Activated naive CD4-positive, alpha-beta T cell treated with anti-CD3 and anti-CD28 coated beads, Interleukin-2, amount 50 U/mL, for 72 hours (primary cell): ENCODE results near the gene S100A12. TPM values are rescaled to one million over a fixed set of nuclear protein-coding genes. Genes with fewer than 3 reads are reported as not detected.

Source experiments
- ATAC-seq, 2 donors: fragments of 150-1000 bp; cut with Tn5 transposase; 2 replicates each; pipeline ENCODE4 v1.10.0; 2021; ENCODE audit warnings: mild to moderate bottlenecking in 2 of 2, moderate library complexity in 2 of 2
- DNase-seq, 2 donors: peaks; one replicate each; pipeline ENCODE4 v3.0.0; 2021 to 2022; ENCODE audit warnings: low spot score in 2 of 2
- H3K27ac Mint-ChIP-seq, 2 donors: one replicate each; pipeline ENCODE4 v1.8.0; 2022; ENCODE audit warnings: mild to moderate bottlenecking in 2 of 2, mixed read lengths in 2 of 2
- H3K36me3 Mint-ChIP-seq, 2 donors: one replicate each; pipeline ENCODE4 v1.8.0; 2022; ENCODE audit warnings: mixed read lengths in 2 of 2
- H3K9me3 Mint-ChIP-seq, 2 donors: one replicate each; pipeline ENCODE4 v1.8.0; 2022; ENCODE audit warnings: mixed read lengths in 2 of 2
- total RNA-seq, 2 donors: library from RNA; stranded (reverse); gene quantifications; one replicate each; pipeline ENCODE4 v1.2.3, GENCODE V29; 2022

The S100A12 gene
- total RNA-seq, 2 donors from 2014 or later: not detected

GRCh38 chr1:153387001-153387400, 11.6 kb upstream of the S100A12 start:
- peaks cover 0 to 6% of the 10 kb centered on the region in 2 donors for H3K9me3 Mint-ChIP-seq
- no peak overlapping the region for H3K27ac Mint-ChIP-seq
- no peak for ATAC-seq
- H3K36me3 Mint-ChIP-seq: no peaks in the 10 kb centered on the region
- no peak for DNase-seq

GRCh38 chr1:153386500-153386901, 11.1 kb upstream of the S100A12 start:
- no peak for DNase-seq
- no peak overlapping the region for H3K27ac Mint-ChIP-seq
- H3K36me3 Mint-ChIP-seq: peaks cover 0 to 4% of the 10 kb centered on the region in 2 donors
- H3K9me3 Mint-ChIP-seq: peaks cover 2 to 9% of the 10 kb centered on the region in 2 donors
- peak; percentile 16 to 46 for ATAC-seq

GRCh38 chr1:153384958-153385580, 9.6 kb upstream of the S100A12 start:
- Mint-ChIP-seq H3K36me3 (peaks cover 0 to 9% of the 10 kb centered on the region in 2 donors), H3K27ac (no peak overlapping the region), H3K9me3 (peaks cover 8 to 15% of the 10 kb centered on the region in 2 donors)
- DNase-seq: no peak
- no peak for ATAC-seq

GRCh38 chr1:153380711-153381110, 5.3 kb upstream of the S100A12 start:
- H3K27ac Mint-ChIP-seq: no peak overlapping the region
- ATAC-seq: no peak
- peaks cover 0 to 9% of the 10 kb centered on the region in 2 donors for H3K36me3 Mint-ChIP-seq
- peaks cover 8 to 15% of the 10 kb centered on the region in 2 donors for H3K9me3 Mint-ChIP-seq
- no peak for DNase-seq

DNA sequence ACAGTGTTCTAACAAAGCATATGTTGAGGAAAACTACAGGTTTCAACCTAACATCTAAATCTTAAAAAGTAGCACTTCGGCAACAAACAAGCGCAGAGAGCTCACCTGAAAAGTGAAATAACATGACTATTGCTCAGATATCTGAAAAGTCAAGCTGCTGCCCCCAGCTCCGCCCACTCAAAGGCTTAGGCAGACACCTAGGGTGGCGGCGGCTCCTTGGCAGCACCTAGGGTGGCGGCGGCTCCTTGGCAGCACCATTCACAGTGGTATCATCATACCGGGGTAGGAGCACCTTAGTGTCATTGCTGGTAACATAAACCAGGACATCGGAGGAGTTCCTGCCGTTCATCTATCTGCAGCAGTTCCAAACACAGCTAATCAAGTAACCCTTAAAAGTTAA, 4.2 kb upstream of the S100A12 start:
- no peak overlapping the region for H3K27ac Mint-ChIP-seq
- H3K9me3 Mint-ChIP-seq: peaks cover 8 to 15% of the 10 kb centered on the region in 2 donors
- DNase-seq (no peak), ATAC-seq (no peak)
- peaks cover 0 to 9% of the 10 kb centered on the region in 2 donors for H3K36me3 Mint-ChIP-seq

- DNase-seq (no peak), ATAC-seq (no peak)
- Mint-ChIP-seq H3K9me3 (no peaks in the 10 kb centered on the region), H3K36me3 (no peaks in the 10 kb centered on the region), H3K27ac (no peak overlapping the region)
Observed at GRCh38 chr1:153374071-153374470, 1.4 kb downstream of the S100A12 start.

DNA sequence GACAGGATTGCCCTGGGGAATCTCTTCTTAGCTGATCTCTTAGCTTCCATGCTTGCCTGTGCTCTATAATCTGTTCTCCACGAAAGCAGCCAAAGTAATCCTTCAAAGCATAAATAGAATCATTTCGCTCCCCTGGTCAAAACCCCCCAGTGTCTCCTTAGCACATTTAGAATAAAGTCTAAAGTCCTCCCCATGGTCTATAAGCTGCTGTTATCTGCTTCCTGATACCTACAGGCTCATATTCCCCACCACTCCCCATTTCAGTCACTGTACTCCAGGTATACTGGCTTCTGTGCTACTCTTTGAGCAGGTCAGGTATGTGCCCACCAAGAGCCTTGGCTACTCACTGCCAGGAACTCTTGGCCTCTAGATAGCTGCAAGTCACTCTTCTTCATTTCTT, 2.9 kb downstream of the S100A12 start:
- DNase-seq (no peak), ATAC-seq (no peak)
- H3K9me3 Mint-ChIP-seq: no peaks in the 10 kb centered on the region
- no peaks in the 10 kb centered on the region for H3K36me3 Mint-ChIP-seq
- no peak overlapping the region for H3K27ac Mint-ChIP-seq

DNA sequence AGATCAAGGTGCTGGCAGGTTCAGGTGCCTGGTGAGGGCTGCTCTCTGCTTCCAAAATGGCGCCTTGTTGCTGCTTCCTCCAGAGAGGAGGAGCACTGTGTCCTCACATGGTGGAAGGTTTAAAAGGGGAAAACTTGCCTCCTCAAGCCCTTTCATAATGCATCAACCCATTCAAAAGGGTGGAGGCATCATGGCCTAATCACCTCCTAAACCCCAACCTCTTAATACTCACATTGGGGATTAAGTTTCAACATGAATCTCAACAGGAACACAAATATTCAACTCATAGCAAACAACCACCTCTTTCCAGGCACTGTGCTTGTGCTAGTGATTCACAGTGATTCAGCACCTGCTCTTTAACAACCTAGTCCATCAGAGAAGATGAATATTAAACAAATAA, 4.2 kb downstream of the S100A12 start:
- DNase-seq: no peak
- Mint-ChIP-seq H3K36me3 (no peaks in the 10 kb centered on the region), H3K27ac (no peak overlapping the region), H3K9me3 (no peaks in the 10 kb centered on the region)
- ATAC-seq: no peak

DNA sequence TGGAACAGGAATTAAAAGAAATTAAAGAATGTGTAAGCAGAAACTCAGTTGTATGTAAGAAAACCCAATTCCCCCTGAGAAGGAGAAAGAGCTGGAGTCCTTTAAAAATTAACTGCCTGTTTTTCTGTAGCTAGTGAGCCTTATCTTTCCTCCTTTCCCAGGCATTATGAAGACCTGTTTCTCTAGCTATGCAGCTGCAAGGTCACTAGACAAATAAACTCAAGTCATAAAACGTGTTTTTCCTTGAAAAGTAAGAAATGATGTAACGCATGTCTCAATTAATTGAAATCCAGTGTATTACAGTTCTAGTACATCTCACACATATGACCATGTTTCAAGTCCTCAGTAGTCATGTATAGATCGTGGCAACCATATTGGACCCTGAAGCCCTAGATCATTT, 5.3 kb downstream of the S100A12 start:
- no peaks in the 10 kb centered on the region for H3K9me3 Mint-ChIP-seq
- H3K36me3 Mint-ChIP-seq: no peaks in the 10 kb centered on the region
- ATAC-seq (no peak), DNase-seq (no peak)
- no peak overlapping the region for H3K27ac Mint-ChIP-seq

DNA sequence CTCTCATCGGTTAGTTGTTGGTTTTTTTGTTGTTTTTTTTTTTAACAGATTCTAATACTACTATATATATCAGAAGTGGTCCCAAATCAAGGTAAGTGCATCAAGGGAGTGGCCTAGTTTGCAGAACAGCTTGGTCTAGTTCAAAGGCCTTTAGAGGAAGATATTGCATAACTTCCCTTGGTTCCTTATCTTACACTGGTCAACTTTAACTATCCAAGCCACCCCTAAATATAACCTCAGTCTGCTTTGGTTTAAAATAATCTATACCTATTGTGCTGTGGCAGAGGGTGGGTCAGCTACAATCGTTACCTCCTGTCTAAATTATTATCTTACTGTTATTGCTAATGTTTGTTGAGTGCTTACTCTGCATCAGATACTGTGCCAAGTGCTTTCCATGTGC, 6.9 kb downstream of the S100A12 start:
- no peaks in the 10 kb centered on the region for H3K36me3 Mint-ChIP-seq
- no peak for DNase-seq
- ATAC-seq: no peak
- no peak overlapping the region for H3K27ac Mint-ChIP-seq
- no peaks in the 10 kb centered on the region for H3K9me3 Mint-ChIP-seq

- H3K36me3 Mint-ChIP-seq: no peaks in the 10 kb centered on the region
- DNase-seq: no peak
Observed at GRCh38 chr1:153367090-153367489, 8.3 kb downstream of the S100A12 start.

DNA sequence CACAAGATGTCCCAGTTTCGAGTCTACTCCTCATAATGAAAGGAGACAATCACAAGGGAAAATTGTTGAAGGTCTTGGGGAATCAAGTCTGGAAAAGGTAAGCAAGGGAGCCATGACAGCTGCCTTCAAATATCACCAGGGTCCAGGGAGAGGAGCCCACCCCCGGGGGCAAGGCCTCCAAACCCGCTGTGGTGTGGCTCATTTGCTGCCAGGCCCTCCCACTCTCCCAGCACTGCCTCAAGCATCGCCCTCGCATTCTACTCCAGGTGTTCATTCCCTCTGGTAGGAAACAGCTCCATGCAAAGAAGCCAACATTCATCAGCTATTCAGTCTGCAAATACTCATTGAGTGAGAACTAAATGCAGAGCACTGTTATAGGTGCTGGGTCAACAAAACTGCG, 9.2 kb downstream of the S100A12 start:
- DNase-seq: no peak
- no peak overlapping the region for H3K27ac Mint-ChIP-seq
- H3K9me3 Mint-ChIP-seq: no peaks in the 10 kb centered on the region
- ATAC-seq: no peak
- H3K36me3 Mint-ChIP-seq: no peaks in the 10 kb centered on the region

More at GRCh38 chr1:153367090-153367489, 8.3 kb downstream of the S100A12 start:
- no peak for ATAC-seq
- Mint-ChIP-seq H3K9me3 (no peaks in the 10 kb centered on the region), H3K27ac (no peak overlapping the region)

DNA sequence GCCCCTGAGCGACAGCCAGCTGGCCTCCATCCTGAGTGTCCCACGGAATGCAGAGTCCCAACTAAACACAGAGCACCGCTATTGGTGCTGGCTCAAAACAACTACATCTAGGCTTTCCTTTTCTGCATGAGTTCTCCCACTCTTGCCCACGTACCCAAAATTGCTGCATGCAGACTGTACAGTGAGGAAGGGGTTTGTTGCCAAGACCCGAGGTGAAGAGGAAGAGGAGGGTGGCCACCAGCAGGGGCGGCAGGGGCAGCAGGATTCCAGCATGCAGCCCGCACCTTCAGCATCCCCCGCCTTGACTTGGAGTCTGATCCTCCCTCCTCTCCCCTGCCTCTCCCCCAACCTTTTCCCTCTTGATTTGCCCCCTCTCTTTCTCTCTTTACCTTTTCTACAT, 9.7 kb downstream of the S100A12 start:
- H3K36me3 Mint-ChIP-seq: no peaks in the 10 kb centered on the region
- H3K27ac Mint-ChIP-seq: no peak overlapping the region
- no peak for ATAC-seq
- no peaks in the 10 kb centered on the region for H3K9me3 Mint-ChIP-seq
- no peak for DNase-seq

- DNase-seq (no peak), ATAC-seq (no peak)
- Mint-ChIP-seq H3K27ac (peak overlapping the region in 1 of 2 donors; percentile 90), H3K9me3 (no peaks in the 10 kb centered on the region), H3K36me3 (no peaks in the 10 kb centered on the region)
Observed at GRCh38 chr1:153364766-153365666, 10.4 kb downstream of the S100A12 start.

DNA sequence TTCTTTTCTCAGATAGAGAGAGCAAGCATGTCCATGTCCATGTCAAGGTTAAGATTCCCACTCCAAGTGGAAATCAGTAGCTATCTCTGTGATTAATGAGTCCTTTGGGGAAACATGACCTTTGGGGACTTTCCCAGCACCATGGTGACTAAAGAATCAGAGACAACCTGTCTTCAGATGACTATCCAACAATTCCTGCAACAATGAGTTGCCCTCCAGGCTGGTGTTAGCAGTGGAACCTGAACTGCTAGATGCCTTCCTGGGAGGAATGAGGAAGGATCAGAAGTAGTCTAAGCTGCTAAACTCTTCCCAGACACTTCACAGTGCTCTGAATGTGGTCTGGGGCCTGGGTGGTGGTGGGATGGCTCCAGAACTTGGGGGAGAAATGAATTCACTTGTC, 11.3 kb downstream of the S100A12 start:
- peak overlapping the region in 1 of 2 donors; percentile 90 for H3K27ac Mint-ChIP-seq

DNA sequence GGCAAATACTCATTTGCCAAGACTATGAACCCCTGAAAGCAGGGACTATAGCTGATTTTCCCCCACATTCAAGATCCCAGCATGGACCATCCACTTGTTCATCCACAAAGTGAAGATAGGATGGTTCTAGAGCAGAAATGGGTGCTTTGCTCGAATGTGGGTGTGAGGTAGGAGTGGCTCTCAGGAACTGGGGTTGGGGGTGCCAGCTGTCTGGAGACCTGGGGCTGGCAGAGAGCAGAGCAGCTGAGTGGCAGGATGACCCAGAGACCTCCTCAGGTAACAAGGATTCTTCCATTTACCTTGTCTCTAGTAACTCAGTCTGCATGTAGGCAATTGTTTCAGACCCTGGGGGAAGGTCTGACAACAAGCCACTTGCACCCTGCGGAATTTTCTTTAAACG, 11.8 kb downstream of the S100A12 start:
- H3K27ac Mint-ChIP-seq: no peak overlapping the region
- no peaks in the 10 kb centered on the region for H3K36me3 Mint-ChIP-seq
- H3K9me3 Mint-ChIP-seq: no peaks in the 10 kb centered on the region
- DNase-seq: no peak
- no peak for ATAC-seq

More for the DNA sequence above, 11.3 kb downstream of the S100A12 start:
- ATAC-seq: peak in 1 of 2 donors; percentile 48
- DNase-seq: no peak
- H3K9me3 Mint-ChIP-seq: no peaks in the 10 kb centered on the region
- no peaks in the 10 kb centered on the region for H3K36me3 Mint-ChIP-seq

- ATAC-seq (no peak), DNase-seq (no peak)
- Mint-ChIP-seq H3K9me3 (no peaks in the 10 kb centered on the region), H3K27ac (no peak overlapping the region), H3K36me3 (no peaks in the 10 kb centered on the region)
Observed at GRCh38 chr1:153362187-153362775, 13.1 kb downstream of the S100A12 start.
